ENCODE results near the gene SLCO2B1. TPM values are rescaled to one million over a fixed set of nuclear protein-coding genes. Genes with fewer than 3 reads are reported as not detected.
"Not testable (repeated sequence)": the region's sequence is repeated elsewhere in the genome, so short reads cannot be mapped to it uniquely, and the experiment has no call there.

The SLCO2B1 gene, protein sequence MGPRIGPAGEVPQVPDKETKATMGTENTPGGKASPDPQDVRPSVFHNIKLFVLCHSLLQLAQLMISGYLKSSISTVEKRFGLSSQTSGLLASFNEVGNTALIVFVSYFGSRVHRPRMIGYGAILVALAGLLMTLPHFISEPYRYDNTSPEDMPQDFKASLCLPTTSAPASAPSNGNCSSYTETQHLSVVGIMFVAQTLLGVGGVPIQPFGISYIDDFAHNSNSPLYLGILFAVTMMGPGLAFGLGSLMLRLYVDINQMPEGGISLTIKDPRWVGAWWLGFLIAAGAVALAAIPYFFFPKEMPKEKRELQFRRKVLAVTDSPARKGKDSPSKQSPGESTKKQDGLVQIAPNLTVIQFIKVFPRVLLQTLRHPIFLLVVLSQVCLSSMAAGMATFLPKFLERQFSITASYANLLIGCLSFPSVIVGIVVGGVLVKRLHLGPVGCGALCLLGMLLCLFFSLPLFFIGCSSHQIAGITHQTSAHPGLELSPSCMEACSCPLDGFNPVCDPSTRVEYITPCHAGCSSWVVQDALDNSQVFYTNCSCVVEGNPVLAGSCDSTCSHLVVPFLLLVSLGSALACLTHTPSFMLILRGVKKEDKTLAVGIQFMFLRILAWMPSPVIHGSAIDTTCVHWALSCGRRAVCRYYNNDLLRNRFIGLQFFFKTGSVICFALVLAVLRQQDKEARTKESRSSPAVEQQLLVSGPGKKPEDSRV
- 100 to 1,000 TPM in 4 of 6 donors, 10 to 100 TPM in 2; 86.2 to 366 (median 193) TPM for total RNA-seq

DNA sequence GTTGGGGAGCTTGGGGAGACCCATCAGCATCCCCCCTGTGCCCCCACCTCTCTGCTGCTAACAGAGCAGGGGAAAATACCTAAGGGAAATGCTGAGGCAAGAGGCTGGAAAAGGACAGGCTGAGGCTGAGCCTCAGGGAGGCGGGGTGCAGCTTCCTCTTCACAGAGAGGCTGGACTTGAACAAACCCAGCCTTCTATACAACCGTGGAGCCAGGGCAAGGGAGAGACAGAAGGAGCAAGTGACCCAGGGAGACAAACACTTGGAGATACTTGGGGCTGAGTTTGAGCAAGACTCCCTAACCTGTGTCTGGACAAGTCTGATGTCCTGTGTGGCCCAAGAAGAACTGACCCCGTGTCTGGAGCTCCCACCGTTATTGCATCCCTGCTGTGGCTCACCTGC lies at the start of gene SLCO2B1:
TSS of gene SLCO2B1 (plus strand) at position 229 of the 400 bp plus-strand sequence. CDS start 275 bp downstream, outside the sequence.
- Histone ChIP-seq H3K4me1 (peaks cover 19 to 51% (median 27%) of the 10 kb centered on the region in 4 donors), H3K9me3 (no peaks in the 10 kb centered on the region), H3K36me3 (no peaks in the 10 kb centered on the region), H3K27me3 (no peaks in the 10 kb centered on the region), H3K4me3 (peak within 1 kb of the TSS; percentile 13 to 47 (median 38)), H3K27ac (peak within 1 kb of the TSS; percentile 22 to 79 (median 74))
- WGBS, 2 donors: 22 to 53% methylated on average over 2 to 3 of the region's 4 CpGs
- DNase-seq (no peak), ATAC-seq (ENCODE audit: low FRiP score in 2 of 2) (peak in 1 of 2 donors; percentile 55)
- TF ChIP-seq, protein P1, sequence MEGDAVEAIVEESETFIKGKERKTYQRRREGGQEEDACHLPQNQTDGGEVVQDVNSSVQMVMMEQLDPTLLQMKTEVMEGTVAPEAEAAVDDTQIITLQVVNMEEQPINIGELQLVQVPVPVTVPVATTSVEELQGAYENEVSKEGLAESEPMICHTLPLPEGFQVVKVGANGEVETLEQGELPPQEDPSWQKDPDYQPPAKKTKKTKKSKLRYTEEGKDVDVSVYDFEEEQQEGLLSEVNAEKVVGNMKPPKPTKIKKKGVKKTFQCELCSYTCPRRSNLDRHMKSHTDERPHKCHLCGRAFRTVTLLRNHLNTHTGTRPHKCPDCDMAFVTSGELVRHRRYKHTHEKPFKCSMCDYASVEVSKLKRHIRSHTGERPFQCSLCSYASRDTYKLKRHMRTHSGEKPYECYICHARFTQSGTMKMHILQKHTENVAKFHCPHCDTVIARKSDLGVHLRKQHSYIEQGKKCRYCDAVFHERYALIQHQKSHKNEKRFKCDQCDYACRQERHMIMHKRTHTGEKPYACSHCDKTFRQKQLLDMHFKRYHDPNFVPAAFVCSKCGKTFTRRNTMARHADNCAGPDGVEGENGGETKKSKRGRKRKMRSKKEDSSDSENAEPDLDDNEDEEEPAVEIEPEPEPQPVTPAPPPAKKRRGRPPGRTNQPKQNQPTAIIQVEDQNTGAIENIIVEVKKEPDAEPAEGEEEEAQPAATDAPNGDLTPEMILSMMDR (IDR thresholded peaks at IDR 0.05): no peak
- TF ChIP-seq POLR2AphosphoS5 (IDR thresholded peaks at IDR 0.05): peak in 1 of 2 donors; percentile 9
- TF ChIP-seq EP300 (IDR thresholded peaks at IDR 0.05): no peak
- TF ChIP-seq POLR2A (IDR thresholded peaks at IDR 0.05): peak in 1 of 4 donors; percentile 75

DNA sequence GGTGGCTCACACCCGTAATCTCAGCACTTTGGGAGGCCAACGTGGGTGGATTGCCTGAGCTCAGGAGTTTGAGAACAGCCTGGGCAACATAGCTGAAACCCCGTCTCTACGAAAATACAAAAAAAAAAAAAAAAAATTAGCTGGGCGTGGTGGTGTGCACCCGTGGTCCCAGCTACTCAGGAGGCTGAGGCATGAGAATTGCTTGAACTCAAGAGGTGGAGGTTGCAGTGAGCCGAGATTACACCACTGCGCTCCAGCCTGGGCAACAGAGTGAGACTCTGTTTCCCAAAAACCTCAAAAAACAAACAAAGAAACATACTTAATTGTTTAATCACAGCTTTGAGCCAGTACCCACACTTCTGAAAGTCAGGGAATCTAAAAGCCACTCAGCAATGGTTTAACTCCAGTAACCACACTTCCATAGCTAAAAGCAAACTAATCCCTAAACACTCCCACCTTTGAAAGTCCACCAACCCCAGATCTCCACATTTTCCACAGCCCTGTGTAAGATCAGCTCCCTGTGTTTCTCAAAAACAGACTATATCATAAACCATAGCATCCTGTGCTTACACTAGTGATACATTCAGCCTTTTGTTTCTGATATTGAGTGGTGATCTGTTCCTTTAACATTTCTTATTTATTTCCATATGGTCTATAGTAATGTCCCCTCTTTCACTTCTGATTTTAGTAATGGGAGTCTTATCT lies 49.3 kb upstream of the SLCO2B1 start:
- no peak for ATAC-seq (ENCODE audit: low FRiP score in 2 of 2)

DNA sequence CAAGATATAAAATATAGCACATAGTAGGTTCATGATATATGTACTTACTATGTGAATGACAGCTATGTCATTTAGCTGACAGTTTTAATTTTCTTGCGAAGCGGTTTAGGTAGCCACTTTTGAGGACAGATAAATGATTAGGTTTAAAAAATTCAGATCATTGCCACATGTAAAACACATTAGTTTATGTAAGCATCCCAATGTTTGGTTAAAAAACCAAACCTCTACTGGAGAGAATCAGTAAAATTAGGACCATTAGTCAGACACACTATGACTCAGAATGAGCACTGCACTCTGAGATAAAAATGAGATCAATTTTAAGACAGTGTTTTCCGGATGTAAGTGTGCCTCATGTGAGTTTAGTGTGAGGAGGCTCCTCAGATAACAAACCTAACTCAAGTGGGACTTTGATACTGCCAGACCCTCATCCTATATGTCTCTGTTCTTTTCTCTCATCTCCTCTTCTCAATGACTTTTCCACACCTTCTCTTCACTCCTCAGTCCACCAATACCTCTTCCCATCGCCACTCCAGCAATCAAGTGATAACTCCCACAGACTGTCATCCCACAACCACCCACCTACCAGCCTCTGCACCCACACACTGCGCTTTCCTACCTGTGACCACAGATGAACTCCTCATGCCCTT lies 47.4 kb upstream of the SLCO2B1 start:
- ATAC-seq (ENCODE audit: low FRiP score in 2 of 2): no peak
- no peak overlapping the region for H3K27ac ChIP-seq
- whole genome bisulfite sequencing, 2 donors: 79 to 86% methylated on average over 5 of the region's 5 CpGs
- H3K9me3 ChIP-seq: no peaks in the 10 kb centered on the region
- no peaks in the 10 kb centered on the region for H3K4me1 ChIP-seq
- no peak for DNase-seq
- no peaks in the 10 kb centered on the region for H3K27me3 ChIP-seq
- TF ChIP-seq EP300 (IDR thresholded peaks at IDR 0.05) (no peak), POLR2AphosphoS5 (IDR thresholded peaks at IDR 0.05) (no peak), POLR2A (IDR thresholded peaks at IDR 0.05) (no peak)
- TF ChIP-seq, protein P1 (IDR thresholded peaks at IDR 0.05): no peak
- H3K4me3 ChIP-seq: no peak overlapping the region
- H3K36me3 ChIP-seq: no peaks in the 10 kb centered on the region

More for the DNA sequence above, 49.3 kb upstream of the SLCO2B1 start:
- Histone ChIP-seq H3K27ac (no peak overlapping the region), H3K27me3 (no peaks in the 10 kb centered on the region), H3K4me3 (no peak overlapping the region), H3K9me3 (no peaks in the 10 kb centered on the region), H3K4me1 (no peaks in the 10 kb centered on the region), H3K36me3 (no peaks in the 10 kb centered on the region)
- DNase-seq: no peak
- 88 to 93% methylated on average over 8 of the region's 8 CpGs for WGBS, 2 donors
- TF ChIP-seq POLR2AphosphoS5 (IDR thresholded peaks at IDR 0.05): no peak
- TF ChIP-seq POLR2A (IDR thresholded peaks at IDR 0.05): no peak
- TF ChIP-seq EP300 (IDR thresholded peaks at IDR 0.05): no peak
- TF ChIP-seq, protein P1 (IDR thresholded peaks at IDR 0.05): no peak

DNA sequence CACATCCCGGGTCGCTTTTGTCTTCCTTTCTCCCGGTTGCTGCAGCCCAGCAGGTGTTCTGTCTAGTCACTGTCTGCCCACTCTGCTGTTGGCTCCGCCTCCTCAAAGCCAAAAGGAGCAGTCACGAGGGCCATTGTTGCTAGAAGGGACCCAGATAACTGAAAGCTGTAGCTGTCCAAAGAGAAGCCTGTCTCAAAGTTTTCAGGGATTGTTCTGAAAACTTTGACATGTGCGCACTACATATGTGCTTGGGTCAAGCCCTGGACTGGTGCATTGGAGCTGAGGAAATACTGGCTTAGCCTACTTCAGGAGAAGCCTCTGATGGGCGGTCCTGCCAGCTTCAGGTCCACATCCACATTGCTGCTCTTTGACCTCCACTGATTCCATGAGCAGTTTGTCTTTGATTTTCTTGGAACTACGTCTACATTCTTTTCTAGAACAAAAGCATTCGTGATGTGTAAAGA lies 45.4 kb upstream of the SLCO2B1 start:
- Histone ChIP-seq H3K27me3 (no peaks in the 10 kb centered on the region), H3K36me3 (no peaks in the 10 kb centered on the region), H3K27ac (no peak overlapping the region), H3K4me1 (no peaks in the 10 kb centered on the region), H3K9me3 (no peaks in the 10 kb centered on the region), H3K4me3 (no peak overlapping the region)
- no peak for ATAC-seq (ENCODE audit: low FRiP score in 2 of 2)
- no peak for DNase-seq
- 53 to 65% methylated on average over 9 of the region's 9 CpGs for WGBS, 2 donors
- TF ChIP-seq POLR2AphosphoS5 (IDR thresholded peaks at IDR 0.05) (no peak), POLR2A (IDR thresholded peaks at IDR 0.05) (no peak), EP300 (IDR thresholded peaks at IDR 0.05) (no peak)
- TF ChIP-seq, protein P1 (IDR thresholded peaks at IDR 0.05): no peak

DNA sequence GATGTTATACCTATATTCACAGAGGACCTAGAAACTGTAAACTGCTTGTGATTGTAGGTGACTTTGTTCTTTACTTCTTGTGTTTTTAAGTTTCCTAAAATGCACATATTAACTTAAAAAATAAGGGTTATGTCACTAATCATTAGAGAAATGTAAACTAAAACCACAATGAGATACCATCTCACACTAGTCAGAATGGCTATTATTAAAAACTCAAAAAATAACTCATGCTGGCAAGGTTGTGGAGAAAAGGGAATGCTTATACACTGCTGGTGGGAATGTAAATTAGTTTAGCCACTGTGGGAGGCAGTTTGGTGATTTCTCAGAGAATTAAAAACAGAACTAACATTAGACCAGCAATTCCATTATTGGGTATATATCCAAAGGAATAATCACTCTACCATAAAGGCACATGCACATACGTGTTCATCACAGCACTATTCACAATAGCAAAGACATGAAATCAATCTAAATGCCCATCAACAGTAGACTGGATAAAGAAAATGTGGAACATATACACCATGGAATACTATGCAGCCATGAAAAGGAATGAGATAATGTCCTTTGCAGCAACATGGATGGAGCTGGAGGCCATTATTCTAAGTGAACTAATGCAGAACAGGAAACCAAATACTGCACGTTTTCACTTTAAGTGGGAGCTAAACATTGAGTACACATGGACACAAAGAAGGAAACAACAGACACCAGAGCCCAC lies 44.8 kb upstream of the SLCO2B1 start:
- H3K4me1 ChIP-seq; H3K4me3 ChIP-seq; DNase-seq; H3K27me3 ChIP-seq; H3K27ac ChIP-seq; H3K36me3 ChIP-seq; ATAC-seq (ENCODE audit: low FRiP score in 2 of 2); H3K9me3 ChIP-seq: not testable (repeated sequence)
- 74 to 81% methylated on average over 2 of the region's 2 CpGs for WGBS, 2 donors

Measured in upper lobe of left lung (tissue), 6 donors.